Muscle of back (tissue), 11 donors: ENCODE results near the gene PRKG1. TPM values are rescaled to one million over a fixed set of nuclear protein-coding genes. Genes with fewer than 3 reads are reported as not detected.
"Not testable (repeated sequence)": the region's sequence is repeated elsewhere in the genome, so short reads cannot be mapped to it uniquely, and the experiment has no call there.

Experiments used
- DNase-seq, 3 donors: peaks; one replicate each; pipeline versions ENCODE4 v3.0.0 to v3.0.0-alpha.2; 2013
- polyA plus RNA-seq, 10 donors: library from polyadenylated mRNA; unstranded; fragments of 120-200 nt; gene quantifications; one replicate each; pipeline ENCODE4 v1.2.1, GENCODE V29; 2013; ENCODE audit not compliant: insufficient read length in 10 of 10

Gene PRKG1
- polyA plus RNA-seq, 10 donors = 32.4 to 71.5 (median 45.2) TPM

DNA sequence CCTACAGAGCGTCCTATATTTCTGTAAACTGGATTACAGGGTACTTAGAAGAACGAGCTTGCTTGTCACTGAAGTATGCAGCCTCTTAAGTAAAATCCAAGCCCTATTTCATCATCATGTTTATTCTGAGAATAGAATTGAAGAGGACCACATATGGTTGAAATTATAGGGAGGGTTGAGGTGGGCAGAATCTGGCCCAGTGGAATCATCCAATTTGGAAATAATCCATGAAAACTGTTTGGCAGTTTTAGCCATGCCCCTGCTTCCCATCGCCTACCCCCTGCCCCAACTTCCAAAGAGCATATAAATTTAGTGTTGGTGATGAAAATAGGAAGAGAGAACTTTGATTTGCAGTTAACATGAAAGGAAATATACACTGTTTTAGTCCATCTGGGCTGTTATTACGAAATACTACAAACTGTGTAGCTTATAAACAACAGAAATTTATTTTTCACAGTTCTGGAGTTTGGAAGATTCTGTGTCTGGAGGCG, 150.4 kb downstream of the PRKG1 start:
- DNase-seq = peak in 2 of 3 donors; percentile 75 to 77

DNA sequence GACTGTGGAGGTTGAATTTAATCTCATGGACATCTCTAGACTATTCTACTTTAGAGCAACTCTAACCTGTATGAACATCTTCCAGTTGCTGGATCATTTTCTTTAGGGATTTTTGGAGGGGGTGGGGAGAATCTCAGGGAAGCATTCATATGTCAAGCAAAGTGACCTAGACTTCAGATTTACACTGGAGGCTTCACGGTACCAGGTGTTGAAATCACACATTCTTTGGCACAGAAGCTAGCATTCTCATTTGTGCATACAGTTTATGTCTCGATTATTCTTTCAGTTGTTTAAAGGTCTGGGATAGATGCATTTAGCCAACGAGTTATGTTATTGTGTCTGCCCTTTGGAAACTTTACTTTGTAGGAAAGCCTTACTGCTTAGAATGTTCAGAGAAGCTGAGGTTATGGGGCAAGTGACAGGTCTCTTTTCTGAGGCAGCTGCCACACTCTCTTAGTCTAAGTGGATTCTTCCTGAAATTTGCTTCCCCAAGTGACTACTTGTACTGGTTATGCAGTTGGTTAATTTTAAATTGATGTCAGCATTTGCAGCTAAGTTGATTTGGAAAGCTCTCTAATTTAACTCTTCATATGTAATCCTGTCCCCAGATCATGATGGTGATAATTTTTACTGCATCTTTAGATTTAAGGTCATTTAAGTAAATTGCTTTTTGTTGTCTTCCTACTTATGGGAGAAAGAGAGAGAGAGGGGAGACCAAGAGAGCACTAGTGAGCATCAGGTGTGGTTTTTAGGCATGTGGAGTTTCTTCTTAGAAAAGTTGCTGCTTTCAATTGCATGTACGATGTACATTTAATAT, 153.8 kb downstream of the PRKG1 start:
- DNase-seq = no peak

DNA sequence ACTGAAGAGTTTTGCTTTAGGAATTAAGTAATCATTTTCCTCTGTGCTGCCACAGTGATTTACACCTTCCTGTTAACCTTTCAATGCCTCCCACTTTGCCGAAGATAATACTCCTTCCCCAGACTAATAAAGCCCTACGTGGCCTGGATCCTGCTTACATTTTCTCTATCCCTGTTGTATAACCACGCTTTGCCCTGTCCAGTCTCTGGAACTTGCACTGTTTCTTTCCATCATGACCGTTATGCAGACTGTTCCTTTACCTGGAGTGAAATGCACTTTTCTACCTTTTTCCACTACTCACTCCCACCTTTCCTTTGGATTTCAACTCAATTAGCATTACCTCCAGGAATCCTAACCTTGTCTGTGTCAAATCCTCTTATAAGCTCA, 154.4 kb downstream of the PRKG1 start:
- no peak for DNase-seq

DNA sequence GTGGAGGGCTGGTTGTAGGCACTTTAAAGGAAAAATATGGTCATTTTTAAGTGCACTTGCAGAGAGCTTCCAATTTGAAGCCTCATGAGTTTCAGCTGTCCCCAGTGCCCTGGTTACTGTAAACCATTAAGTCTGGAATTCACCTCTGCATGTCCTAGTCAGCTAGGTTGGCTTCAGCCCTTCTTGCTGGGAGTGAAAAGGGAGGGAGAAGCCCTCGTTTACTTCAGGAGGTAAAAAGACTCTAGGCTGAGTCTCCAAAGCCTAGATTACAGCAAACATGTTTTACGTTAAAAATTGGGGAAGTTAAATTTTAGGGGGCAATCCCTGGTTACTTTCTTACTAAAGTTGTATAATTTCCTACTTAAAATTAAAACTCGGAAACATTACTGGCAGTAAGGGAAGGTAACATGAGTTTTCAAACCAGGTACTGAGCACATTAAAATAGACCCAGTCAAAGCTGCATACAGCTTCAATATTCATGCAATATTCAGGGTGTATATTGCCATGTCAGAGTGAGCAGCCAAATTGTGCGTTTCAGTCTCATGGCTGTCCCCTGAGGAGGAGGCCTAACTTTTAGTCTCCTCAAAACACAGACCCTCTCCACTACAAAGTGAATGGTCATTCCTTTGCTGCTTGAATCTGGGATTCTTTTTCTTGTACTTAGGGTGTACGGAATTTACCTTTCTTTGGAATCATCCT, 156.7 kb downstream of the PRKG1 start:
- no peak for DNase-seq

DNA sequence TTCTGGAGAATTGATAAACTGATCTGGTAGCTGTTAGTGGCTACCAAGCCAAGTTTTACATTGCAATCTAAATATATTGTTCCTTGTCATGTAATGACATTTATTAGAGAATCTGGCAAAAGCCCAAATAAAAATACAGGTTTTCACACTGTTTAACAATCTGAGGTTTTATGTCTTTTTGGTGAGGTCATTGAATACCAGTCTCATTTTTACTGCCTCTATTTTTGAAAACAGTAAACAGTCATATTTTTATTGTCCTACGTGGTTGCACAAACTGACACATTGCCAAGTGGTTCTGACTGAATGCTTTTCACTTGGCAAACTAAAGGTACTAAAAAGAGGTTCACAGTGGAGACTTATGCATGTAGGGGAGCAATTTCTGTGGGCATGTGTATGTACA, 157.5 kb downstream of the PRKG1 start:
- DNase-seq = no peak

DNA sequence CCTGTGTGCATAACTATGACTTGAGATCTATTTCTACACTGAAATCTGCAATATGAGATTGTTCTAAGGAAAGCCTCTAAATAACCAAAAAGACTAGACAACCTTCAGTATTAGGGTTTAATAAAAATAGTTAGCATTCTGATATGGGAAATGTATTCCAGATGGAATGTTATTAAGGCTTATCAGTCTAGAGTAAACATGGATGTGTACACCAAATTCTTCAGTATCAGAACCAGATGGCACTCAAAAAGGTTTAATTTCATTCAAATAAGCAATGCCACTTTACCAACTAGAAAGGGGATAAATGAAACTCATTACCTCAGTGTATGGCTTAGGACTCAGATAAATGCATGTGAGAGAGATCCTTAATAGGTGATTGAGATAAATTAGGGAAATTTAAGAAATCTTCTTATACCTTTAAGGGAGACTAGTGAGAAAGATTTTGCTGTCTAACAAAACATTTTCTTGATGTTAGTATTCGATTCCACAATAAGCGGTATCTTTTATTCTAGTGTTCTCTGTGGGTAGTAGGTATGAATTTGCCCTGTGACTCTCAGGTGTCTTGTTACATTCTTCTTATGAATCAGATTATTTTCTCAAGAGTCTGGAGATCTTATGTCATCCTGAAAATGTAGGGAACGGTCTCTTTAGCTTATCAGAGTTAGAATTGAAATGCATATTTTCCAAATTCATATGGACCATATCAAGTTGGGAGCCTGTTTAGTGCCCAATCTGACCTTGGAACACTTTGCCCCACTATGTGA, 159.2 kb downstream of the PRKG1 start:
- DNase-seq = no peak

DNA sequence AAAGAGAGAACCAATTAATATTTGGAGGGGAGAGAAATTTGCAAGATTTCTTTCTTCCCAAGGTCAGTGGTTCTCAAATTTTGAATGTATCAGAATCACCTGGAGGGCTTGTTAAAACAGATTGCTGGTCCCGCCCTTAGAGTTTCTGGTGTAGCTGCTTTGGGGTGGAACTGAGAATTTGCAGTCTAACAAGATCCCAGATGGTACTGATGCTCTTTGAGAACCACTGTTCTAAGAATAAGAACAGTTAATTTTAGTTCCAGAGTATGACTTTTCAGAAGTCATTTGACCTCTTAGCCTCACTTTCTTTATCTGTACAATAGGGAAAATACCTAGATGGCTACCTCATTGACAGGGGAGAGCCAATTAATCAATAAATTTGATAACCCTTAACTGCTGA, 161.6 kb downstream of the PRKG1 start:
- DNase-seq = no peak

DNA sequence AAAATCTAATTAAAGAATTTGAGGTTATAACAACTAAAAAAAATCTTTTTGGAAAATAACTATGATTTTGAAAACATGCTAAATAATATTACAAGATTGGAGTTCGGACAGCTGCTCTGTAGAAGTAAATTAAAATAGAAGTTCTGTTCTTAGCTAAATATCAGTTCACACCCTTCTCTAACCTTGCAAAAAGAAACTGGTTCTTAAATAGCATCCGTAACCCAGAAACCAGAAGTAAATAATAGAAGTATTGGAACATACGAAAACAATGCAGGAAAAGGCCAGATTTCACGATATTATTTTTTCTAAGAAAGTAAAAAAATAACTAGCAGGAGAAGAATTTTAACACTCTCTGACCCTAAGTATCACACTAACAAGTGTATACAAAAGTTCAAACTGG, 164.7 kb downstream of the PRKG1 start:
- no peak for DNase-seq

DNA sequence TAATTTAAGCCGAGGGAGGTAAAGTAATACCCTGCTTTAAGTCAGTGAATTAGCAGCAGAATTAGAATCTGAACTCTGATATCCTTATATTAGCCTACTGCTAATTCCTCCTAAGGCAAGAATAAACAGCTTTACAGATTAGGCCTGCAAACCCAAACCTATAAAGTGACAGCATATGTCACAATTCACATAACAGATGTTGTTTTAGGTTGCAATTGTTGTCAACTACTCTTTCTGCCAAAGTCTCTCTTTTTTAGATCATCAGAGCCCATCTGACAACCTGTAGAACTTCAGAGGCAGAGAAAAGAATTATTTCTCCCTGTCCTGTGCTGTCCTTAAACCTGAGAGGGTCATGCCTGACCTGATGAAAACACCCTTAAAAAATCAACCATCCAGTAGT, 167.2 kb downstream of the PRKG1 start:
- no peak for DNase-seq

DNA sequence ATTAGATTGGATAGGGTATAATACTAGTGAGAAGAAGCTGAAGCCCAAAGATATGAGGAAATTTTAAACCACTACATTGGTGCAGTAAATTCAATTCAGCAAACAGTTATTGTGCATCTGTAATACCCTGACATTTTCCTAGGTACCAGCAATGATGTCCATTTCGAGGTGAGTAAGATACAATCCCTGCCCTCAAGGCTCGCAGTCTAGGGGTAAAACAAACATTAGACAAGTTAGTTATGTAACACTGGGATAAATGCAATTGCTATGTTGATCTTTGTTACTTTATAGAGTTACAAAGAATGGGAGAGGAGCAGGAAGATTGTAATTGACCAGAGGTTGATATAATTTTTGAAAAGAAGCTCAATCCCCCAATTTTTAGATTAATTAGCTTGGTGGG, 168.1 kb downstream of the PRKG1 start:
- DNase-seq = no peak

DNA sequence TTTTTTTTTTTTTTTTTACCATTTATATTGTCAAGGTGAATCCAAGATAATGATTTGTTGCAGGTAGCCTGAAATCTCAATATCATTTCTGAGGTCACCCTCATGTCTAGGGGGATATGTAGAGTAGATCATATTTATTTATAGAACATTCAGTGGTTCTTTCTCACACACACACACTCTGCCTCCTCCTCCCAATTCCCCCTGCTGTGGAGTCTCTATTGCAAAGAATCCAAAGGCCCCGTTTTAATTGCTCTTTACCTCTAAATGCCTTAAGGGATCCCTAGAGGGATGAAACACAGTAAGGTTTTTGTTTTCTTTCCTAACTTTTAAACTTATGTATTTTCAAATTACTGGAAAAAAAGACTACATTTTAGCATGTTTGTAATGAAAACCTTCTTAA, 170.0 kb downstream of the PRKG1 start:
- DNase-seq = no peak

DNA sequence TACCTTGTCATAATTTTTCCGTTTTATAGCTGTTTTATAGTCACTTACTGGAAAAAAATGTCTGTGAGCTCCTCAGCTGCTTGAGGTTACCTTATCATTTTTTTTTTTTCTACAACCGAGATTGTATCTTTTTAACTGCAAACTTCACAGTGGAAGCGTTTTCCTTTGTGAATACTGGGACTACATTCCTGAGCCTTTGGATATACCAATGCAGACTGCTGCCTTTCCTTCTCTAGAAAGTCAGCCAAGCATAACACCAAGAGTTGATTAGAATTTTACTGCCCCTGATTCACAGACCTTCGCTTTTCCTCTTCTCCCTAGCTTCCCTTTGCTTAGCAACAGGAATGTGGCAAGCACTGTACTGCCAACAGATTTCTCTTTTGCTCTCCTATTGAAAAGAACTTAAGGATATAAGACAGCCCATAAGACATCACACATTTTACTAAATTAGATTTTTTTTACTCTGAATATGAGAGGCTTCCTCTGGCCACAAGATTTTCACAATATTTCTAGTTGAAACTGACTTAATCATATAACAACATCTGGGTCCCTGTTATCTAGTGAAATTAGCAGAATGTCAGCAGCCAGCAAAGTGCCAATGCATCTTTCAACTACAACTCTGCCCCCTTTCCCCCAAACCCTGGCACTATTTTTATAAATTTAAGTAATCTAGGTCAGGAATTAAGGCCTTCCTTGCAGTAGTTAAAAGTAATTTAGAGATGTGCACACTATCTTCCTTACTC, 170.6 kb downstream of the PRKG1 start:
- peak in 2 of 3 donors; percentile 47 to 58 for DNase-seq

DNA sequence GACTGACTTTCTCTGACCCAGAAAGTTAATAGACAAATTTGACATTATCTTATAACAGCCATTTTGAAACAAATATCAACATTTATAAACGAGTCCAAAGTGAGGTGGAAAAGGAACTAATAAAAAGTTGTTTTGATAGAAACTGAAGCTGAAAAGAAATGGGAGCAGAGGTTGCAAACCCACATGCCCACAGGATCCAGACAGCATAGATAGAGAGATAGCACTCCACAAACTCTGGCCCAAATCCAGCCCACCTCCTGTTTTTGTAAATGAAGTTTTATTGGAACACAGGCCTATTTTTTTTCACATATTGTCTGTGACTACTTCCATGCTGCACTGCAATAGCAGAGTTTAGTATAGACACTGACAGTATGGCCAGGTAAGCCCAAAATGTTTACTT, 171.9 kb downstream of the PRKG1 start:
- no peak for DNase-seq

DNA sequence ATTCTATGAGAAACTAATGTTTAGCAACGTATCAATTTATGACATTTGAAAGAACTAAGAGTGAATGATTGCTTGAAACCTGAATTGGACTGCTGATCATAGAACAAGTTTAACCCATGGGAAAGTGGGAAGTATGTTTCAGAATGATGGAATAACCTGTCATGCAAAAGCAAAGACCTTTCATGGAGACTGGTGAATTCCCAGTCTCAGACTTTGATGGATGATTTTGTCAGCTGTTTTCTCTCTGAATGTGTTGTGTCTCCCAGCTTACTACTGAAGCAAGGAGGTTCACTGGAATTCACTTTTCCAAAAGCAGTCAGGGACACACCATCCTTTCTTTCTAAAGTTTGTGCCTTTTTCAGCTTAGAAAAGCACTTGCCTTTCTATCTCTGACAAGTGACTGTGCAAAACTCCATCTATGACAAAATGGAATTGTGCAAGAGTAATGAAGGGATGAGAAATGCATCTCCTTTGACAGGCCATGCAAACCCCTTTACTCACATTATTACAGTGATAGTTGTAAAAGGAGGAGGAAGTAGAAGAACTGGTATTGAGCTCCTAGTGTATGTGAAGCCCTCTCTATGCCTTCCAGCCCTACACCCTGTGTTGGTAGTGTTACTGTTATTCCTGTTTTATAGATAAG, 176.1 kb downstream of the PRKG1 start:
- peak in 1 of 3 donors; percentile 37 for DNase-seq

DNA sequence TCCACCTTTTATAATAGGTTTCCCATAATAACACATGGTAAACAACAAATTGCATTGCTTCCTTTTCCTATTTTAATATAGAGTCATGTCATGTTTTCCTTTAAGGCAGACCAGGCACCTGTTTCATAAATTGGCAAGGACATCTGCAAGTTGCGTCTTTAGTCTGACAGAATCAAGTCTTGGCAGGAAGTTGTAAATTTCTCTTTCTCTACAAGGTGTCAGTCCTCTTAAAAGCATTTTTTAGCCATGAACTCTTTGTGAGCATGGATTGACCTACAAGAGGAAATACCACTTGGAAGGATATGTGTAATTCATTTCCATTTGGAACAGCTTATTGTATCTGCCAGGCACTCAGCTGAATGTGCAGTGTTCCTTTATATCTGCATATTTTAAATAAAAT, 176.8 kb downstream of the PRKG1 start:
- DNase-seq = no peak

DNA sequence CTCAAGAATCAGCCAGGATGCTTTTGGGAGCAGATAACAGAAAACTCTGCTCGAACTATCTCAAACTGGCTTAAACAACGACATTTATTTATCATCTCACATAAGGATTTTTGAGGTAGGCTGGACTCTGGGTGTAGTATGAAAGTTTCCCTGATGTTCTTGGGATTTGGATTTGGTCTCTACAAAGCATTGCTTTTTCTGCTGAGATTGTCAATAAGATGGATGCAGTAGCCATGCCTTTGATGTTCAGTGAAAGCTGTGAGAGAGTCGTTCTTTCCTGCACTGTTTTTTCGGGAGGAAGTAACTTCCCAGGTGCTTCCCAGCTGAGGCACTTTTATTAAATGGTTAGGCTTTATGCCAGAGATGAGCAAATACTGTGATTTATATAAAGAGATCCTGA, 181.1 kb downstream of the PRKG1 start:
- peak in 1 of 3 donors; percentile 65 for DNase-seq

DNA sequence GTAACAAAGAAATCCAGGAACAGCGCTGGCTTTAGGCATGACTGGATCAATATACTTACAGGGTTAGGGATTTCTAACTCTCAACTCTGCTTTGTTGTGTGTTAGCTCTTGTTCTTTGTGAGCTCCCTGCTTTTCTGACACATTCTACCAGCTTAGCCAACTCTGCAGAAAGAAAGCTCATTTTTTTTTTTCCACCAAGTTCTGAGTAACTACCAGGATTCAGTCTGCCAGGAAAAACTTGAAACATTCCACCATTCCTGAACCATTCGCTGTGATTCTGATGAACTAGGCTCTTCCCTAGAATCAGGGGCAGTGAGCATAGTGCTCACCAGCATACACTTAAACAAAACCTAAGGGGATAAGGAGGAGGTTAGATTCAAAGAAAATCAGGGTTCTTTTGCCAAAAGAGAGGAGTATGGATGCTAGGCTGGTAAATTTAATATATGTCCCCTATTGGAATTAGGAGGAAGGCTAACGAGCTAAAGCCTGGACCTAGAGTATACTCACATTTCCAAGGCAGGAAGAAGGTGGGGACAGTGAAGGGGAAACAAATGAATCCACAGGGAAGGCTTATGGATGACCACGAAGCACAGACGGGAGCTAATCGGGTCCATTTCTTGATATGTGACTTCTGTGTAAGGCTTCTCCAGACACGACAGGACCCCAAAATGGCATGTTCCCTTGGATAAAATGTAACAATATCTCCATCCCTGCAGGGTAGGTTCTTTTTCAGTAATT, 183.4 kb downstream of the PRKG1 start:
- peak in 1 of 3 donors; percentile 31 for DNase-seq

DNA sequence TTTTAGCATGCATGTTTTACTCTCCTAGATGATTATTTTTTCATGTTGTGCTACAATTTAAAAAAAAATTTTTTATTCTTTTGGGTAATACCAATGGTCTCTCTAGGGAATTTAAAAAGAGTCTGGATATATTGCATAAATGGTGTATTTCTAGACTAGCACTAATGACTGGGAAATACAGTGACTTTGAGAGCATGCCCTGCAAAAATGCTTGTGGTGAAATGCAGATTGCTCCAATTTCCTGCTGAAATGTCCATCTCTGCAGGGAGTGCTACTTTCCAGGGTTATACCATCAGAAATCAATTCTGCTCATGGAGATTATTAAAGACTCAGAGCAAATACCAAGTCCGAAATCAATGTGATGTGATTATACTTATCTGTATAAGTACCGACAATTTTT, 186.1 kb downstream of the PRKG1 start:
- DNase-seq = no peak

DNA sequence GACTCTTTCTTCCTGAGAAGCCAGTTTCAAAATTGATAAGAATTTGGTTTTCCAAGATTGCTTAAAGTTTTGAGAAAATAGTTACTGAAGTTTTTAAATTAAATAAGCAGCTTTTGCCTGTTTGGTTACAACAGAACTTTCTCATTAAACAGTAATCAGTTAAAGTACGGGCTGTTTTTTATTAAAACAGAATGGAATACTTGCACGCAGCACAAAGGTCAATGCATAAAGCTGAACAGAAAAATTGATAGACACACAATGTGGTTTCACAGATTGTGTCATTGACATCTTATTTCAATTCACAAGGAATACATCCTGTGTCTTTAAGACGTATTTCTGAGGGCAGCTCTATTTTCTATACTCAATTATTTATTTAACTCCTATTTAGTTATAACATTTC, 192.2 kb downstream of the PRKG1 start:
- DNase-seq = peak in 1 of 3 donors; percentile 32

DNA sequence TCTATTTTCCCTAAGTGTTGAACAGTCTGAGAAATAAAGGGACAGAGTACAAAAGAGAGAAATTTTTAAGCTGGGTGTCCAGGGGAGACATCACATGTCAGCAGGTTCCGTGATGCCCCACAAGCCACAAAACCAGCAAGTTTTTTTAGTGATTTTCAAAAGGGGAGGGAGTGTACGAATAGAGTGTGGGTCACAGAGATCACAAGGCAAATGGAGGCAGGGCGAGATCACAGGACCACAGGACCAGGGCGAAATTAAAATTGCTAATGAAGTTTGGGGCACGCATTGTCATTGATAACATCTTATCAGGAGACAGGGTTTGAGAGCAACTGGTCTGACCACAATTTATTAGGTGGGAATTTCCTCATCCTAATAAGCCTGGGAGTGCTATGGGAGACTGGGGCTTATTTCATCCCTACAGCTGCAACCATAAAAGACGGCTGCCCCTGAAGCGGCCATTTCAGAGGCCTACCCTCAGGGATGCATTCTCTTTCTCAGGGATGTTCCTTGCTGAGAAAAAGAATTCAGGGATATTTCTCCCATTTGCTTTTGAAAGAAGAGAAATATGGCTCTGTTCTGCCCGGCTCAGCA, 193.8 kb downstream of the PRKG1 start:
- not testable (repeated sequence) for DNase-seq
